GDM1 (cell line): ENCODE measurements around the gene ST3GAL4.

ENCODE experiments used
- DNase-seq: peaks from one replicate; lab custom pipeline; 2025; lab: John Stamatoyannopoulos, UW

Gene ST3GAL4

GRCh38 chr11:126329644-126330211 lies 25.8 kb upstream of the ST3GAL4 start:
- no peak for DNase-seq

GRCh38 chr11:126331286-126331685 lies 24.2 kb upstream of the ST3GAL4 start:
- no peak for DNase-seq

GRCh38 chr11:126332221-126332711 lies 23.2 kb upstream of the ST3GAL4 start:
- DNase-seq, result no peak

- no peak for DNase-seq
Observed at GRCh38 chr11:126333142-126333541, 22.3 kb upstream of the ST3GAL4 start.

- DNase-seq, result no peak
Observed at GRCh38 chr11:126334659-126335462, 20.6 kb upstream of the ST3GAL4 start.

GRCh38 chr11:126335463-126335760 lies 20.1 kb upstream of the ST3GAL4 start:
- no peak for DNase-seq

GRCh38 chr11:126336138-126336541 lies 19.3 kb upstream of the ST3GAL4 start:
- no peak for DNase-seq

GRCh38 chr11:126336671-126337101 lies 18.8 kb upstream of the ST3GAL4 start:
- peak; percentile 50 for DNase-seq

- no peak for DNase-seq
Observed at GRCh38 chr11:126337126-126337473, 18.4 kb upstream of the ST3GAL4 start.

GRCh38 chr11:126337474-126338241 lies 17.8 kb upstream of the ST3GAL4 start:
- no peak for DNase-seq

GRCh38 chr11:126338346-126339055 lies 17.0 kb upstream of the ST3GAL4 start:
- no peak for DNase-seq

- DNase-seq, result no peak
Observed at GRCh38 chr11:126339073-126339862, 16.2 kb upstream of the ST3GAL4 start.

GRCh38 chr11:126339863-126340434 lies 15.5 kb upstream of the ST3GAL4 start:
- DNase-seq, result no peak

- no peak for DNase-seq
Observed at GRCh38 chr11:126340960-126341606, 14.4 kb upstream of the ST3GAL4 start.

- no peak for DNase-seq
Observed at GRCh38 chr11:126341760-126342161, 13.7 kb upstream of the ST3GAL4 start.

GRCh38 chr11:126343051-126343450 lies 12.4 kb upstream of the ST3GAL4 start:
- no peak for DNase-seq

- DNase-seq, result no peak
Observed at GRCh38 chr11:126344141-126345080, 11.1 kb upstream of the ST3GAL4 start.

GRCh38 chr11:126345283-126345682 lies 10.2 kb upstream of the ST3GAL4 start:
- no peak for DNase-seq

GRCh38 chr11:126345759-126346585 lies 9.5 kb upstream of the ST3GAL4 start:
- DNase-seq, result peak; percentile 59
